Muscle of leg (tissue), 11 donors: ENCODE results near the gene CEP72. TPM values are rescaled to one million over a fixed set of nuclear protein-coding genes. Genes with fewer than 3 reads are reported as not detected.
"Not testable (repeated sequence)": the region's sequence is repeated elsewhere in the genome, so short reads cannot be mapped to it uniquely, and the experiment has no call there.

ENCODE experiments used
- DNase-seq: peaks from one replicate; pipeline ENCODE4 v3.0.0; 2013
- H3K27ac ChIP-seq: one replicate; pipeline ENCODE4 v1.5.1; 2013; ENCODE audit warnings: mild to moderate bottlenecking, low read length, control low read depth
- H3K27me3 ChIP-seq: one replicate; pipeline ENCODE4 v1.6.1; 2013; ENCODE audit warnings: low read length; ENCODE audit not compliant: control insufficient read depth, insufficient read depth
- H3K36me3 ChIP-seq: one replicate; pipeline ENCODE4 v1.6.1; 2013; ENCODE audit warnings: low read length; ENCODE audit not compliant: control insufficient read depth, insufficient read depth
- H3K4me1 ChIP-seq: one replicate; pipeline ENCODE4 v1.6.1; 2013; ENCODE audit warnings: low read length; ENCODE audit not compliant: control insufficient read depth, insufficient read depth
- H3K4me3 ChIP-seq: one replicate; pipeline ENCODE4 v1.5.1; 2013; ENCODE audit warnings: low read length, control low read depth
- H3K9me3 ChIP-seq: replicated peaks from 2 replicates; pipeline ENCODE4 v1.6.1; 2013; ENCODE audit warnings: low read depth, low read length; ENCODE audit not compliant: control insufficient read depth
- whole genome bisulfite sequencing: methylation state at CpG from one replicate; pipeline ENCODE4 v1.1.5; 2013; ENCODE audit warnings: missing lambda C conversion rate; ENCODE audit not compliant: insufficient coverage; 5-methylcytosine and 5-hydroxymethylcytosine counted together
- polyA plus RNA-seq, 8 donors: library from polyadenylated mRNA; unstranded; fragments of 120-200 nt; gene quantifications; one replicate each; pipeline versions ENCODE4 v1.2.1 to v1.2.3, GENCODE V29; 2013; ENCODE audit warnings: inconsistent platforms in 1 of 8, low replicate concordance in 1 of 8; ENCODE audit not compliant: insufficient read length in 8 of 8, insufficient read depth in 1 of 8
- total RNA-seq: library from RNA; stranded (reverse); fragments of 120-200 nt; gene quantifications from one replicate; pipeline ENCODE4 v1.2.4, GENCODE V29; 2013

Gene CEP72
- total and polyA plus RNA-seq, 9 donors: 3.0 to 5.1 (median 4.1) TPM

GRCh38 chr5:692529-693041 lies 80.4 kb downstream of the CEP72 start:
- WGBS: 0% methylated on average over 8 of the region's 41 CpGs
- H3K27ac ChIP-seq, H3K9me3 ChIP-seq, H3K27me3 ChIP-seq, H3K36me3 ChIP-seq, H3K4me1 ChIP-seq: not testable (repeated sequence)
- peak overlapping the region; percentile 40 for H3K4me3 ChIP-seq
- DNase-seq: peak; percentile 7

GRCh38 chr5:693271-694041 lies 81.3 kb downstream of the CEP72 start, which contains the start of gene TPPP:
TSS of gene TPPP (minus strand) at chr5:693352. CDS start at chr5:678060, 15,292 bp downstream.
- not testable (repeated sequence) for H3K27ac ChIP-seq, H3K9me3 ChIP-seq, H3K36me3 ChIP-seq, H3K27me3 ChIP-seq, H3K4me1 ChIP-seq
- H3K4me3 ChIP-seq: peak within 1 kb of the TSS; percentile 40
- DNase-seq: peak; percentile 87
- under 1% methylated on average over 58 of the region's 109 CpGs for WGBS

GRCh38 chr5:694042-694431 lies 81.9 kb downstream of the CEP72 start:
- not testable (repeated sequence) for H3K9me3 ChIP-seq, DNase-seq, H3K4me3 ChIP-seq, H3K4me1 ChIP-seq, H3K36me3 ChIP-seq, H3K27ac ChIP-seq, H3K27me3 ChIP-seq
- no CpG with 5 or more reads among the region's 22 CpGs for WGBS

GRCh38 chr5:695475-695874 lies 83.3 kb downstream of the CEP72 start:
- H3K27me3 ChIP-seq, H3K4me3 ChIP-seq, H3K9me3 ChIP-seq, H3K4me1 ChIP-seq, H3K36me3 ChIP-seq, DNase-seq, H3K27ac ChIP-seq: not testable (repeated sequence)
- WGBS: no CpG with 5 or more reads among the region's 13 CpGs

GRCh38 chr5:696191-696590 lies 84.1 kb downstream of the CEP72 start:
- H3K4me1 ChIP-seq, H3K36me3 ChIP-seq, H3K4me3 ChIP-seq, H3K9me3 ChIP-seq, H3K27ac ChIP-seq, H3K27me3 ChIP-seq, DNase-seq: not testable (repeated sequence)
- 80% methylated on average over 1 of the region's 8 CpGs for WGBS

GRCh38 chr5:696753-697702 lies 84.9 kb downstream of the CEP72 start:
- not testable (repeated sequence) for H3K9me3 ChIP-seq, H3K4me3 ChIP-seq, H3K27ac ChIP-seq, H3K27me3 ChIP-seq, H3K4me1 ChIP-seq, DNase-seq, H3K36me3 ChIP-seq
- 60% methylated on average over 6 of the region's 21 CpGs for WGBS

Other genes with a start within 250 kb of the CEP72 start
- 28.0 TPM for gene EXOC3, start 169.2 kb upstream of the CEP72 start, total RNA-seq
- 10 to 100 TPM; 29.9 to 44.8 (median 37.0) TPM for gene EXOC3, start 169.2 kb upstream of the CEP72 start, polyA plus RNA-seq
- 1.2 TPM for gene SLC9A3, start 87.9 kb upstream of the CEP72 start, total RNA-seq
- gene SLC9A3, start 87.9 kb upstream of the CEP72 start, polyA plus RNA-seq: 1 to 10 TPM; 2.1 to 8.2 (median 3.2) TPM
- gene TPPP, start 81.0 kb downstream of the CEP72 start, total RNA-seq: 3.9 TPM
- 10 to 100 TPM in 3 of 8 donors, 1 to 10 TPM in 5; 3.6 to 14.2 (median 8.2) TPM for gene TPPP, start 81.0 kb downstream of the CEP72 start, polyA plus RNA-seq
- gene ZDHHC11B, start 172.4 kb downstream of the CEP72 start, total RNA-seq: 3.8 TPM
- gene ZDHHC11B, start 172.4 kb downstream of the CEP72 start, polyA plus RNA-seq: 10 to 100 TPM in 5 of 8 donors, 1 to 10 TPM in 3; 4.8 to 51.1 (median 11.4) TPM
- 2.8 TPM for gene ZDHHC11, start 238.6 kb downstream of the CEP72 start, total RNA-seq
- 10 to 100 TPM in 5 of 8 donors, 1 to 10 TPM in 3; 3.3 to 24.9 (median 10.6) TPM for gene ZDHHC11, start 238.6 kb downstream of the CEP72 start, polyA plus RNA-seq